HCT116 (cell line): ENCODE measurements around the gene ABHD16B. TPM values are rescaled to one million over a fixed set of nuclear protein-coding genes. Genes with fewer than 3 reads are reported as not detected.

Experiments used
- ATAC-seq: fragments of 200-7000 bp; cut with Tn5 transposase; 2 replicates; pipeline ENCODE4 v1.9.1; 2020; ENCODE audit warnings: mild to moderate bottlenecking, moderate library complexity
- BruUV-seq: library from RNA; stranded (reverse); fragments of 400-500 nt; replicated peaks from 2 replicates; lab custom pipeline; 2021; lab: Mats Ljungman, UMichigan
- CTCF ChIA-PET: fragments of 300-600 bp; sonication (Branson Sonifier 250); formaldehyde crosslinking; loops from one replicate; lab custom pipeline; 2021; ENCODE audit warnings: antibody characterized with exemption; lab: Charles Lee
- POLR2A ChIA-PET: fragments of 300-600, 350-600 bp; sonication (Branson Sonifier 250); formaldehyde crosslinking; loops from one replicate; lab custom pipeline; 2021; ENCODE audit warnings: antibody characterized with exemption; lab: Charles Lee
- RAD21 ChIA-PET, 2 experiments: fragments of 300-600 bp; sonication (Branson Sonifier 250); formaldehyde crosslinking; loops; one replicate each; lab custom pipeline; 2023; ENCODE audit warnings: low total read pairs in 2 of 2; ENCODE audit not compliant: uncharacterized antibody in 2 of 2, unreplicated experiment in 2 of 2, low non-redundant PET in 1 of 2; lab: Charles Lee
- DNase-seq: peaks from one replicate; pipeline ENCODE4 v3.0.0-alpha.2; 2010; ENCODE audit warnings: low read depth, low spot score
- H2AFZ ChIP-seq: fragments of 200-600 bp; shearing (Covaris generic), sonication (generic); 2 replicates; pipeline ENCODE4 v1.6.1; 2017; ENCODE audit warnings: low read depth, mixed run types, mixed read lengths, antibody characterized with exemption, low read length; ENCODE audit not compliant: poor library complexity, severe bottlenecking
- H3K27ac ChIP-seq: 2 replicates; pipeline ENCODE4 v1.5.1; 2012; ENCODE audit warnings: low read depth, low read length
- H3K27me3 ChIP-seq: fragments of 200-600 bp; sonication (generic); 2 replicates; pipeline ENCODE4 v1.6.1; 2016; ENCODE audit warnings: mixed run types, low read length, mixed read lengths; ENCODE audit not compliant: insufficient read depth
- H3K36me3 ChIP-seq, 2 experiments: fragments of 200-500 bp in 1 of 2; fragments of 200-600 bp in 1 of 2; sonication (Bioruptor generic) in 1 of 2; sonication (generic) in 1 of 2; 2 replicates each; pipeline versions ENCODE4 v1.5.1 to v1.6.1; 2014 to 2016; ENCODE audit warnings: low read length in 2 of 2, inconsistent platforms in 1 of 2, mixed read lengths in 1 of 2, mixed run types in 1 of 2; ENCODE audit not compliant: insufficient read depth in 2 of 2, control insufficient read depth in 1 of 2
- H3K4me1 ChIP-seq, 2 experiments: fragments of 200-600 bp in 1 of 2; sonication (generic) in 1 of 2; 2 replicates each; pipeline versions ENCODE4 v1.5.1 to v1.6.1; 2012 to 2017; ENCODE audit warnings: low read length in 2 of 2, inconsistent platforms in 1 of 2, mild to moderate bottlenecking in 1 of 2, mixed read lengths in 1 of 2, mixed run types in 1 of 2, moderate library complexity in 1 of 2; ENCODE audit not compliant: insufficient read depth in 2 of 2, control insufficient read depth in 1 of 2
- H3K4me2 ChIP-seq: fragments of 200-600 bp; sonication (generic); 2 replicates; pipeline ENCODE4 v1.6.1; 2017; ENCODE audit warnings: mixed run types, low read length, mixed read lengths
- H3K4me3 ChIP-seq, 2 experiments: fragments of 200-600 bp in 1 of 2; sonication (generic) in 1 of 2; replicated peaks in 1 of 2; 2 replicates each; pipeline ENCODE4 v1.5.1; 2011 to 2016; ENCODE audit warnings: low read length in 2 of 2, control low read depth in 1 of 2, low read depth in 1 of 2, mild to moderate bottlenecking in 1 of 2, mixed read lengths in 1 of 2, mixed run types in 1 of 2
- H3K79me2 ChIP-seq: fragments of 200-600 bp; sonication (generic); 2 replicates; pipeline ENCODE4 v1.6.1; 2017; ENCODE audit warnings: mild to moderate bottlenecking, mixed run types, low read length, moderate library complexity, mixed read lengths; ENCODE audit not compliant: insufficient read depth
- H3K9ac ChIP-seq: fragments of 200-600 bp; sonication (generic); 2 replicates; pipeline ENCODE4 v1.6.1; 2016; ENCODE audit warnings: low read length, mixed read lengths
- H3K9me2 ChIP-seq: fragments of 200-600 bp; sonication (generic), shearing (Covaris generic); 2 replicates; pipeline ENCODE4 v1.6.1; 2017; ENCODE audit warnings: mixed run types, mild to moderate bottlenecking, moderate library complexity; ENCODE audit not compliant: insufficient read depth
- H3K9me3 ChIP-seq, 2 experiments: fragments of 200-500 bp in 1 of 2; fragments of 200-600 bp in 1 of 2; sonication (Bioruptor generic) in 1 of 2; sonication (generic) in 1 of 2; 2 replicates each; pipeline ENCODE4 v1.6.1; 2014 to 2017; ENCODE audit warnings: low read length in 2 of 2, mixed read lengths in 2 of 2, inconsistent platforms in 1 of 2, low read depth in 1 of 2, mild to moderate bottlenecking in 1 of 2, mixed run types in 1 of 2, moderate library complexity in 1 of 2; ENCODE audit not compliant: control insufficient read depth in 1 of 2, insufficient read depth in 1 of 2
- H4K20me1 ChIP-seq: fragments of 200-600 bp; sonication (generic), shearing (Covaris generic); 2 replicates; pipeline ENCODE4 v1.6.1; 2017; ENCODE audit warnings: mixed run types, mild to moderate bottlenecking, moderate library complexity; ENCODE audit not compliant: insufficient read depth
- CBX3 ChIP-seq: IDR thresholded peaks from 2 replicates; pipeline ENCODE4 v1.6.1; 2012; ENCODE audit warnings: low read depth
- CEBPB ChIP-seq: IDR thresholded peaks from 2 replicates; pipeline ENCODE4 v1.6.1; 2012; ENCODE audit warnings: low read depth
- ELF1 ChIP-seq: IDR thresholded peaks from 2 replicates; pipeline ENCODE4 v1.6.1; 2012; ENCODE audit warnings: low read depth, borderline replicate concordance
- EZH2 ChIP-seq: fragments of 200-600 bp; sonication (generic); IDR thresholded peaks from 2 replicates; pipeline ENCODE4 v1.6.1; 2017; ENCODE audit warnings: antibody characterized with exemption, mixed run types
- EZH2phosphoT487 ChIP-seq: fragments of 200-600 bp; IDR thresholded peaks from 2 replicates; pipeline ENCODE4 v1.6.1; 2018; ENCODE audit warnings: antibody characterized with exemption, borderline replicate concordance
- FOSL1 ChIP-seq: IDR thresholded peaks from 2 replicates; pipeline ENCODE4 v1.6.1; 2012; ENCODE audit warnings: low read depth
- JUND ChIP-seq: IDR thresholded peaks from 2 replicates; pipeline ENCODE4 v1.6.1; 2012
- POLR2A ChIP-seq: IDR thresholded peaks from 2 replicates; pipeline ENCODE4 v1.7.0; 2011; ENCODE audit warnings: borderline replicate concordance; ENCODE audit not compliant: insufficient read depth, insufficient read length; ENCODE audit errors: extremely low read depth
- ZFX ChIP-seq: fragments of 450-650 bp; IDR thresholded peaks from 2 replicates; pipeline ENCODE4 v1.6.1; 2017
- intact Hi-C: fragments of 100-400 bp; cut with micrococcal nuclease; formaldehyde crosslinking; loops from 2 replicates; pipeline ENCODE4 v1.10.0; 2022
- total RNA-seq: library from RNA; stranded (reverse); gene quantifications from one replicate; pipeline ENCODE4 v1.2.1, GENCODE V29; 2021; ENCODE audit not compliant: unreplicated experiment
- TF ChIP-seq, protein P1 (sequence below): IDR thresholded peaks from 2 replicates; pipeline ENCODE4 v1.6.1; 2012
- TF ChIP-seq, protein P2 (sequence below), 3 experiments: fragments of 200-600 bp in 1 of 3; sonication (generic) in 1 of 3; IDR thresholded peaks in 2 of 3; conservative IDR thresholded peaks in 1 of 3; 2 replicates each; pipeline ENCODE4 v1.5.1; 2012 to 2017; ENCODE audit warnings: low read depth in 2 of 3, low read length in 2 of 3, antibody characterized with exemption in 1 of 3, borderline replicate concordance in 1 of 3, control low read depth in 1 of 3, mild to moderate bottlenecking in 1 of 3, mixed read lengths in 1 of 3, mixed run types in 1 of 3, moderate library complexity in 1 of 3; ENCODE audit not compliant: insufficient read depth in 1 of 3

ABHD16B gene
- total RNA-seq, 1 experiment from 2014 or later = not detected

DNA sequence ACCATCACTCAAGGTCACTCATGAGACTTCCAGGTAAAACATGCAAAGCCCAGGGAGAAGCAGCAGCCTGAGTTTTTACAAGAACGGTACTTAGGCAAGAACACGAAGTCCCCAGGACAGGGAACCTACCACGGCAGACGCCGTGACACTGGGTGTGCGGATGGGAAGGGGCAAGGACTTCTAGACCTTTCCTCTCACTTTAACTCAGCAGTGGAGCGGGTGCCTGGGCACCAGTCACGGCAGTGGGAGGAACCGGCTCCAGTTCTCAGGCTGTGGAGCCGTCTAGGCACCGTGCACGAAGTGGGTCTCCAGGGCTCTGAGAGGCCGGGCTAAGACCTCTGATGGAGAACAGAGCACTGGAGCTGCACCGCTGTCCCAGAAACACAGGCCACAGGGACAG is 32.8 kb upstream of the ABHD16B start:
- H3K79me2 ChIP-seq = 0 out of 2 replicates have a peak, but pooled peaks cover 3% of the 10 kb centered on the region
- TF ChIP-seq, protein P1, sequence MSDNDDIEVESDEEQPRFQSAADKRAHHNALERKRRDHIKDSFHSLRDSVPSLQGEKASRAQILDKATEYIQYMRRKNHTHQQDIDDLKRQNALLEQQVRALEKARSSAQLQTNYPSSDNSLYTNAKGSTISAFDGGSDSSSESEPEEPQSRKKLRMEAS = no peak
- TF ChIP-seq FOSL1 = no peak
- no peak for TF ChIP-seq POLR2A
- no peak for TF ChIP-seq CBX3
- TF ChIP-seq CEBPB = no peak
- no peak for TF ChIP-seq ZFX
- TF ChIP-seq, protein P2, sequence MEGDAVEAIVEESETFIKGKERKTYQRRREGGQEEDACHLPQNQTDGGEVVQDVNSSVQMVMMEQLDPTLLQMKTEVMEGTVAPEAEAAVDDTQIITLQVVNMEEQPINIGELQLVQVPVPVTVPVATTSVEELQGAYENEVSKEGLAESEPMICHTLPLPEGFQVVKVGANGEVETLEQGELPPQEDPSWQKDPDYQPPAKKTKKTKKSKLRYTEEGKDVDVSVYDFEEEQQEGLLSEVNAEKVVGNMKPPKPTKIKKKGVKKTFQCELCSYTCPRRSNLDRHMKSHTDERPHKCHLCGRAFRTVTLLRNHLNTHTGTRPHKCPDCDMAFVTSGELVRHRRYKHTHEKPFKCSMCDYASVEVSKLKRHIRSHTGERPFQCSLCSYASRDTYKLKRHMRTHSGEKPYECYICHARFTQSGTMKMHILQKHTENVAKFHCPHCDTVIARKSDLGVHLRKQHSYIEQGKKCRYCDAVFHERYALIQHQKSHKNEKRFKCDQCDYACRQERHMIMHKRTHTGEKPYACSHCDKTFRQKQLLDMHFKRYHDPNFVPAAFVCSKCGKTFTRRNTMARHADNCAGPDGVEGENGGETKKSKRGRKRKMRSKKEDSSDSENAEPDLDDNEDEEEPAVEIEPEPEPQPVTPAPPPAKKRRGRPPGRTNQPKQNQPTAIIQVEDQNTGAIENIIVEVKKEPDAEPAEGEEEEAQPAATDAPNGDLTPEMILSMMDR (IDR thresholded peaks at IDR 0.05 in 2 of 3, conservative IDR thresholded peaks at IDR 0.05 in 1 of 3; ENCODE audit: borderline replicate concordance in 1 of 3, insufficient read depth in 1 of 3, low read depth in 2 of 3, low read length in 2 of 3) = no peak
- no peak for TF ChIP-seq ELF1
- no peak for TF ChIP-seq JUND
- TF ChIP-seq EZH2 = no peak
- no peak for TF ChIP-seq EZH2phosphoT487
- no peaks in the 10 kb centered on the region for H4K20me1 ChIP-seq
- H3K27me3 ChIP-seq = no peaks in the 10 kb centered on the region
- peaks cover 3 to 31% of the 10 kb centered on the region in 2 experiments; a peak in 3 of 4 replicates for H3K4me1 ChIP-seq
- no peaks in the 10 kb centered on the region for H3K9me3 ChIP-seq
- RAD21 ChIA-PET = no interaction called here
- ATAC-seq = no peak
- intact Hi-C loops = no loop called here
- H3K4me3 ChIP-seq = no peak overlapping the region
- H3K27ac ChIP-seq = no peak overlapping the region
- DNase-seq = no peak
- H3K9me2 ChIP-seq = no peaks in the 10 kb centered on the region
- POLR2A ChIA-PET = no interaction called here
- H3K4me2 ChIP-seq = no peak overlapping the region
- no peak overlapping the region for H3K9ac ChIP-seq
- H3K36me3 ChIP-seq = no peaks in the 10 kb centered on the region
- no TSS peak for BruUV-seq
- no peak overlapping the region for H2AFZ ChIP-seq
- CTCF ChIA-PET = no interaction called here
